Esophagus squamous epithelium (tissue), 5 donors: ENCODE data around the gene CAVIN2. TPM values are rescaled to one million over a fixed set of nuclear protein-coding genes. Genes with fewer than 3 reads are reported as not detected.

Experiments
- DNase-seq: peaks from one replicate; lab custom pipeline; 2025; lab: John Stamatoyannopoulos, UW
- H3K27ac ChIP-seq, 4 donors: fragments of 200-600 bp; sonication (generic); one replicate each; pipeline ENCODE4 v1.5.1; 2016 to 2019; ENCODE audit warnings: mild to moderate bottlenecking in 1 of 4
- H3K27me3 ChIP-seq, 4 donors: fragments of 200-600 bp; sonication (generic); 1 replicate in 3 of 4; 2 replicates in 1 of 4; pipeline versions ENCODE4 v1.5.1 to v1.6.0; 2017 to 2021; ENCODE audit warnings: antibody characterized with exemption in 1 of 4
- H3K36me3 ChIP-seq, 3 donors: fragments of 200-600 bp; sonication (generic); one replicate each; pipeline ENCODE4 v1.5.1; 2016 to 2019
- H3K4me1 ChIP-seq, 3 donors: fragments of 200-600 bp; sonication (generic); one replicate each; pipeline ENCODE4 v1.5.1; 2017 to 2019
- H3K4me3 ChIP-seq, 4 donors: fragments of 200-600 bp; sonication (generic); 1 replicate in 3 of 4; 2 replicates in 1 of 4; pipeline ENCODE4 v1.5.1; 2016 to 2019; ENCODE audit warnings: mild to moderate bottlenecking in 2 of 4, moderate library complexity in 1 of 4
- H3K9me3 ChIP-seq, 3 donors: fragments of 200-600 bp; sonication (generic); one replicate each; pipeline ENCODE4 v1.5.1; 2016 to 2019
- POLR2A ChIP-seq, 4 donors: fragments of 450-650 bp; IDR thresholded peaks; one replicate each; pipeline ENCODE4 v1.6.1; 2017; ENCODE audit warnings: antibody characterized with exemption in 4 of 4, mild to moderate bottlenecking in 4 of 4, moderate library complexity in 3 of 4
- WGBS, 2 donors: methylation state at CpG; one replicate each; pipeline ENCODE4 v1.1.5; 2018; 5-methylcytosine and 5-hydroxymethylcytosine counted together
- intact Hi-C: fragments of 100-400 bp; cut with DNase I; formaldehyde crosslinking; loops from one replicate; pipeline ENCODE4 v1.15.0; 2022
- total RNA-seq, 4 donors: library from RNA; depleted of rRNA; stranded (reverse); fragments of >200 nt; gene quantifications; one replicate each; pipeline ENCODE4 v1.1.0, GENCODE V29; 2016
- TF ChIP-seq, protein P1 (sequence below), 6 experiments: fragments of 450-650 bp in 4 of 6; fragments of 200-600 bp in 2 of 6; sonication (generic) in 2 of 6; IDR thresholded peaks; one replicate each; pipeline ENCODE4 v1.5.1; 2016 to 2019; ENCODE audit warnings: antibody characterized with exemption in 6 of 6, mild to moderate bottlenecking in 4 of 6, moderate library complexity in 4 of 6
- donor health status: DM: yes; HTN: yes; CAD: no.

CAVIN2 gene
- total RNA-seq, 4 donors from 2014 or later: 12.4 to 50.7 (median 16.6) TPM

DNA sequence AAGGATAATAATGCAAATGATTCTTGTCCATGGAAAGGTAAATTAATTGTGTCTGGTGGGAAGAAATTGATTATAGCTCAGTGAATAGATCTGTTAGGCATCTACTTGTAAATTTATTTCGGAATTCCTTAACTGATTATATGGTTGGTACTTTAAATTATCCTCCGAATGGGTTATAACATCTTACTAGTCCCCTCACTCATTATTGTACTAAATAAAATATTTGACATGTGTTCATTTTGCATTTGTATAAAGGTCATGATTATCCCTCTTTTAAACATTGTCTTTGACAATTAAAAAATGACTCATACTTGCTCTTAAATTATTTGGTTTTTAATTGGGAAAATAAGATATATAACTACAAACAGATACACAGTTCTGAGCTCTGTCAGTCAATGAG lies 47.4 kb downstream of the CAVIN2 start:
- Histone ChIP-seq H3K36me3 (no peaks in the 10 kb centered on the region), H3K9me3 (no peaks in the 10 kb centered on the region), H3K27me3 (no peaks in the 10 kb centered on the region), H3K4me1 (no peaks in the 10 kb centered on the region), H3K27ac (no peak overlapping the region), H3K4me3 (no peak overlapping the region)
- no peak for TF ChIP-seq POLR2A (IDR thresholded peaks at IDR 0.05)
- TF ChIP-seq, protein P1, sequence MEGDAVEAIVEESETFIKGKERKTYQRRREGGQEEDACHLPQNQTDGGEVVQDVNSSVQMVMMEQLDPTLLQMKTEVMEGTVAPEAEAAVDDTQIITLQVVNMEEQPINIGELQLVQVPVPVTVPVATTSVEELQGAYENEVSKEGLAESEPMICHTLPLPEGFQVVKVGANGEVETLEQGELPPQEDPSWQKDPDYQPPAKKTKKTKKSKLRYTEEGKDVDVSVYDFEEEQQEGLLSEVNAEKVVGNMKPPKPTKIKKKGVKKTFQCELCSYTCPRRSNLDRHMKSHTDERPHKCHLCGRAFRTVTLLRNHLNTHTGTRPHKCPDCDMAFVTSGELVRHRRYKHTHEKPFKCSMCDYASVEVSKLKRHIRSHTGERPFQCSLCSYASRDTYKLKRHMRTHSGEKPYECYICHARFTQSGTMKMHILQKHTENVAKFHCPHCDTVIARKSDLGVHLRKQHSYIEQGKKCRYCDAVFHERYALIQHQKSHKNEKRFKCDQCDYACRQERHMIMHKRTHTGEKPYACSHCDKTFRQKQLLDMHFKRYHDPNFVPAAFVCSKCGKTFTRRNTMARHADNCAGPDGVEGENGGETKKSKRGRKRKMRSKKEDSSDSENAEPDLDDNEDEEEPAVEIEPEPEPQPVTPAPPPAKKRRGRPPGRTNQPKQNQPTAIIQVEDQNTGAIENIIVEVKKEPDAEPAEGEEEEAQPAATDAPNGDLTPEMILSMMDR (IDR thresholded peaks at IDR 0.05): no peak
- no peak for DNase-seq
- 89 to 93% methylated on average over 2 of the region's 2 CpGs for WGBS, 2 donors
- intact Hi-C loops: no loop called here

DNA sequence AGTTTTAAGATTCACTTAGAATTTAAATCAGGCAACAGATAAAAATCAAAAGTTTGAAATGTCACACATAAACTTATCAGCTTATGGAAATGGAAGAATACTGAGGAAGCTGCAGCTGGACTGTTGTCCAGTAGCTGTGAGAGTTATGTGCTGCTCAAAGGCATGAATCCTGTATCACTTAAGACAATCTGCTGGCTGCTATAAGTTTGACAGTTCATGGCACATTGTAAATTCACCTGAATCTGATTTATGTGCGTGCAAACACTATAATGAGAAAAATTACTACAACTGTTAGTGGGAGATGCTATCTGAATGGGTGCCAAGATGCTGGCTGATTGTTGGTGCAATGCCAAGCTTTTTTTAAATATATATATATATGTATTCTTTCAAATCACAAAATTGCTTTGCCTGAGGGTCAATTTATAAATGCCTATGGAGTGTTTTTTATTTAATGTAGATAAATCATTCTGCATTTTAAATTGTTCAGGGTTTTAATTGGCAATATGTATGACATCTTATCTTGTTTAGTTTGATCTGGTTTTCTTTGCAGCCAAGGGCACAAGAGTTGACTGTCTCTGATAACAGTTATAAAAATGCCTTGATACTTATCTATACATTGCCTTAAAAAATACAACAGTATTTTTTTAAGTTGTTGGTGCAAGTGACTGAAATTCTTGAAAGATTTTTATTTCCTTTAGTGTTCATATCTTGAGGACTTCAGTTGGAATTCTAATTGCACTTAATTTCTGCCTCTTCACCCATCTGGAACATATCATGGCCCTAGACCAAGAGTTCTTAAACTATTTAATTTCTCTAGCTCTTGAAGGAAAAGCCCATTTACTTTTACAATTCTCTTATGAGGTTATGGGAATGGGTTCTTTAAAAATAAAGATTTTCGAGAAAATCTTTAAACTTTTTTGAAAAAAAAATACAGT lies 48.7 kb downstream of the CAVIN2 start:
- no peak for DNase-seq
- no peak for TF ChIP-seq POLR2A (IDR thresholded peaks at IDR 0.05)
- TF ChIP-seq, protein P1 (IDR thresholded peaks at IDR 0.05): no peak
- Histone ChIP-seq H3K27me3 (no peaks in the 10 kb centered on the region), H3K4me1 (no peaks in the 10 kb centered on the region), H3K27ac (no peak overlapping the region), H3K9me3 (no peaks in the 10 kb centered on the region), H3K4me3 (no peak overlapping the region), H3K36me3 (no peaks in the 10 kb centered on the region)
- WGBS, 2 donors: 75 to 85% methylated on average over 2 of the region's 2 CpGs
- intact Hi-C loops: no loop called here

DNA sequence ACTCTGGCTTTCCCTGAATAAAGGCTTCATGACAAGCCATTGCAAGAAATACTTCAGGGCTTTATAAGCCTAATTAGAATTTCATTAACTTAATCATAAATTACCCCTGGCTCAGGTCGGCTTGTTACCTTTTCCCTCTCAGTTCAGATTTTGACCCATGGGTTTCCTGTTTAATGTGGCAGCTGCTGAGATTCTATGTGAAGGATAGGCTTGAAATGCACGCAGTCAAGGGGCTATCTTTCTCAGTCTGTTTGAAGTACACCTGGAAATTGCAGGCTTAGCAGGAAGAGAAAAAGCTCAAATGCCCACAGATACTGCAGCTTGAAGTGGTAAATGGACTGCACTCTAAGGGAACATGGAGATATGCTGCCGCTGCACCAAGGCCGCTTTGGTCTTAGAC lies 49.4 kb downstream of the CAVIN2 start:
- H3K4me1 ChIP-seq: no peaks in the 10 kb centered on the region
- intact Hi-C loops: no loop called here
- TF ChIP-seq, protein P1 (IDR thresholded peaks at IDR 0.05): no peak
- no peak for TF ChIP-seq POLR2A (IDR thresholded peaks at IDR 0.05)
- no peaks in the 10 kb centered on the region for H3K9me3 ChIP-seq
- H3K27ac ChIP-seq: no peak overlapping the region
- no peaks in the 10 kb centered on the region for H3K27me3 ChIP-seq
- H3K4me3 ChIP-seq: no peak overlapping the region
- WGBS, 2 donors: 68 to 79% methylated on average over 4 of the region's 4 CpGs
- H3K36me3 ChIP-seq: no peaks in the 10 kb centered on the region
- DNase-seq: no peak

DNA sequence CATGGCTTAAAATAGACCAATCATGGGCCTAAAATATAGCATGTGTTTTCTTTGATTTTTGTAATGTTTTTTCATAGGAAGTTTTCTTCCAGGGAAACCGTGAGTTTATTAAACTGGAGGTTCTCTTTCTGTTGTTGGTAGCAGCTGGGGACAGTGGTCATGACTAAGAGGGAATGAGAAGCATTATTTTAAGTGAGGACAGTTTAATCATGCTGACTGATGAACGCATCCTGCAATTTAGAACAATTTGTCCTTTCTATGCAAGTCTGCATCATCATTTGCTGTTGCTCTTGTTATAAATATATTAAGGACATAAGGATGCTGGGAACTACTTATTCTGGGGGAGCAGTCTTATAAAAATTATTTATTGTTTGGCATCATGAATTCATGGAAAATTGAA lies 51.2 kb downstream of the CAVIN2 start:
- intact Hi-C loops: no loop called here
- 69 to 88% methylated on average over 2 of the region's 2 CpGs for WGBS, 2 donors
- Histone ChIP-seq H3K9me3 (no peaks in the 10 kb centered on the region), H3K4me3 (no peak overlapping the region), H3K27me3 (no peaks in the 10 kb centered on the region), H3K27ac (no peak overlapping the region), H3K36me3 (no peaks in the 10 kb centered on the region), H3K4me1 (no peaks in the 10 kb centered on the region)
- no peak for DNase-seq
- TF ChIP-seq, protein P1 (IDR thresholded peaks at IDR 0.05): no peak
- TF ChIP-seq POLR2A (IDR thresholded peaks at IDR 0.05): no peak

DNA sequence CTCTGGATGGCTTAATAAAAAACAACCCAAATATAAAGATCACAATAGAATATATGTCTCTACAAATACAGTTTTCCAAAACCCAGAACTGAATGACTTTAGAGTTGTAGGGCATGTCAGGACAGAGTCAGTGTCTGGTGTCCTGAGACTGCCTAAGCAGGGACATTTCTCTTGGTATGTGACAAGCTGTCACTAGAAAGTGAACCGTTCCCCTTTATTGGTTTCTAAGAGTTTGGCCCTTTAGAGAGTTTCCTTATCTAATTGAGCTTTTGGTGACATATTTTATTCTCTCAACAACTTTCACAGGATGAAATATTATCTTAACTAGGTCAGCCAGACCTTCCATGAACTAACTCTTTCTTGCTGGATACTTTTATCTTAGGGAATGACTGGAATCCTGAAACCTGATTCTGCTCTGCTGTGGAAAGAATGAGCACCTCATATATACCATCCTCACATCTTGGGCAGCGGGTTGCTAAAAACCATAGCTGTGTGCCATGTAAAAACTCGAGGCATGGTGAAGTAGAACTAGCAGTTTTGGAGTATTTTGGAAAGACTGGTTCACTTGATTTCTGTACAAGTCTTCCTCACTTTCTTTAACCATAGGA lies 54.8 kb downstream of the CAVIN2 start:
- Histone ChIP-seq H3K27me3 (no peaks in the 10 kb centered on the region), H3K36me3 (no peaks in the 10 kb centered on the region), H3K4me1 (no peaks in the 10 kb centered on the region), H3K27ac (no peak overlapping the region), H3K4me3 (no peak overlapping the region), H3K9me3 (no peaks in the 10 kb centered on the region)
- intact Hi-C loops: no loop called here
- no peak for DNase-seq
- TF ChIP-seq POLR2A (IDR thresholded peaks at IDR 0.05): no peak
- TF ChIP-seq, protein P1 (IDR thresholded peaks at IDR 0.05): no peak
- 69 to 74% methylated on average over 3 of the region's 3 CpGs for WGBS, 2 donors
